ENCODE results near the gene ARHGAP45. TPM values are rescaled to one million over a fixed set of nuclear protein-coding genes. Genes with fewer than 3 reads are reported as not detected.

Gene ARHGAP45
- total RNA-seq, 2 donors from 2014 or later = 27.4 to 37.9 TPM

GRCh38 chr19:1085053-1085658, 18.2 kb downstream of the ARHGAP45 start:
- Histone ChIP-seq H3K9ac (ENCODE audit: low read depth in 2 of 2, low read length in 2 of 2) (no peak overlapping the region), H3K9me3 (no peaks in the 10 kb centered on the region), H3K4me1 (peaks cover 4% of the 10 kb centered on the region), H3K4me3 (no peak overlapping the region), H3K27ac (no peak overlapping the region), H3K36me3 (no peaks in the 10 kb centered on the region), H3K27me3 (no peaks in the 10 kb centered on the region)
- DNase-seq = no peak
- TF ChIP-seq, protein P1, sequence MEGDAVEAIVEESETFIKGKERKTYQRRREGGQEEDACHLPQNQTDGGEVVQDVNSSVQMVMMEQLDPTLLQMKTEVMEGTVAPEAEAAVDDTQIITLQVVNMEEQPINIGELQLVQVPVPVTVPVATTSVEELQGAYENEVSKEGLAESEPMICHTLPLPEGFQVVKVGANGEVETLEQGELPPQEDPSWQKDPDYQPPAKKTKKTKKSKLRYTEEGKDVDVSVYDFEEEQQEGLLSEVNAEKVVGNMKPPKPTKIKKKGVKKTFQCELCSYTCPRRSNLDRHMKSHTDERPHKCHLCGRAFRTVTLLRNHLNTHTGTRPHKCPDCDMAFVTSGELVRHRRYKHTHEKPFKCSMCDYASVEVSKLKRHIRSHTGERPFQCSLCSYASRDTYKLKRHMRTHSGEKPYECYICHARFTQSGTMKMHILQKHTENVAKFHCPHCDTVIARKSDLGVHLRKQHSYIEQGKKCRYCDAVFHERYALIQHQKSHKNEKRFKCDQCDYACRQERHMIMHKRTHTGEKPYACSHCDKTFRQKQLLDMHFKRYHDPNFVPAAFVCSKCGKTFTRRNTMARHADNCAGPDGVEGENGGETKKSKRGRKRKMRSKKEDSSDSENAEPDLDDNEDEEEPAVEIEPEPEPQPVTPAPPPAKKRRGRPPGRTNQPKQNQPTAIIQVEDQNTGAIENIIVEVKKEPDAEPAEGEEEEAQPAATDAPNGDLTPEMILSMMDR (IDR thresholded peaks at IDR 0.05) = no peak
- intact Hi-C loops (cut with DNase I) = no loop called here

DNA sequence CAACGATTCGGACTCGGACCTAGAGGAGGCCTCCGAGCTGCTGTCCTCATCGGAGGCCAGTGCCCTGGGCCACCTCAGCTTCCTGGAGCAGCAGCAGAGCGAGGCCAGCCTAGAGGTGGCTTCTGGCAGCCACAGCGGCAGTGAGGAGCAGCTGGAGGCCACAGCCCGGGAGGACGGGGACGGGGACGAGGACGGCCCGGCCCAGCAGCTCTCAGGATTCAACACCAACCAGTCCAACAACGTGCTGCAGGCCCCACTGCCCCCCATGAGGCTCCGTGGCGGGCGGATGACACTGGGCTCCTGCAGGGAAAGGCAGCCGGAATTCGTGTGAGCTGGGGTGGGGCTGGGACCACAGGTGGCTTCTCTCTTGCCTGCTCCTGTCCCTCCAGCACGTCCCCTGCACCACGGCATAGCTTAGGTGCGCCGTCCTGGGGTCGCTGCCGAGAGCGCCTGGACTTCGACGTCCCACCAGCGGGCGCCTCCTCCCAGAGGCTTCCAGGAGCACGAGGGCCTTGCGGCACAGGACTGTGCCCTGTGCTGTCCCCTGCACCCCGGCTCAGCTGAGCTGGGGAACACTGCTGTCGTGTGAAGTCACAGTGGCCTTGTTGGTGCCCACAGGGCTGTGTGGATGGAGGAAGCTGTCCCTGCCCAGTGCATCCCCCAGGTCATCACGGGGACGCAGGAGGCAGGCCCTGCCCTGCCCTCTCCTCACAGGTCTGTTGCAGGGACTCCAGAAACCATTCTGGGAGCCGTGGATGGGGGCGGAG, 18.9 kb downstream of the ARHGAP45 start:
- no peaks in the 10 kb centered on the region for H3K9me3 ChIP-seq
- peaks cover 4% of the 10 kb centered on the region for H3K4me1 ChIP-seq
- no peaks in the 10 kb centered on the region for H3K36me3 ChIP-seq
- TF ChIP-seq, protein P1 (IDR thresholded peaks at IDR 0.05) = no peak
- DNase-seq = no peak
- no peak overlapping the region for H3K9ac ChIP-seq (ENCODE audit: low read depth in 2 of 2, low read length in 2 of 2)
- H3K27ac ChIP-seq = no peak overlapping the region
- intact Hi-C loops (cut with DNase I) = no loop called here
- no peaks in the 10 kb centered on the region for H3K27me3 ChIP-seq
- H3K4me3 ChIP-seq = no peak overlapping the region

- intact Hi-C loops (cut with DNase I) = no loop called here
- TF ChIP-seq, protein P1 (IDR thresholded peaks at IDR 0.05) = no peak
- Histone ChIP-seq H3K36me3 (peaks cover 4% of the 10 kb centered on the region), H3K27ac (no peak overlapping the region), H3K9ac (ENCODE audit: low read depth in 2 of 2, low read length in 2 of 2) (no peak overlapping the region), H3K27me3 (no peaks in the 10 kb centered on the region), H3K4me3 (no peak overlapping the region), H3K4me1 (peaks cover 1% of the 10 kb centered on the region), H3K9me3 (no peaks in the 10 kb centered on the region)
- no peak for DNase-seq
Observed at GRCh38 chr19:1086613-1087012, 19.6 kb downstream of the ARHGAP45 start.

DNA sequence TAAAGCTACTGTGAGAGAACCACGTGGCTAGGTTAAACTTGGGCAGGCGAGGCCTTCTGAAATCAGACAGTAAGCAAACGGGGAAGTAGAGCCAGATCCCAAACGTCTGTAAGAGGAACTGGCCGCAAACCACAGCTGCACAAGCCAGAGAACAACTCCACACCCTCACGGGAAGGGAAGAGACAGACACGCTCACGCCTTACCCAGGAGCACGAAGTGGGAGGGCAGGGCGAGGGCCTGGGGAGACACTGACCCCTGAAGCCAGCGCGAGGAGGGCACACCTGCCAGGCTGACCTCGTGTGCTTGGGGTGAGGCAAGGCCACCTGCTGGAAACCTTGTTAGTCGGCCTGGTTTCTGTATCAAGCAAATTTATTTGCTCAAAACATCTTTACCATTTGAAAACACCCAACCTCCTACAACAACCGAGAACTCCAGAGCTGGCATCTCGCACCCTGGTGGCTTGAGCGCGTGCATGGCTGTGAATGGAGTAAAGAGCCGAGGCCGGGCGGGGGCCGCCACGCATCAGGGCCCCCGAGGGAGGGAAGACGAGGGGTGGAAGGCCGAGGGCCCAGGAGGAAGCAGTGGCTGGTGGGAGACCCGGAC, 20.9 kb downstream of the ARHGAP45 start:
- Histone ChIP-seq H3K9ac (ENCODE audit: low read depth in 2 of 2, low read length in 2 of 2) (peak overlapping the region; percentile 5 to 24), H3K4me3 (no peak overlapping the region), H3K36me3 (peaks cover 5% of the 10 kb centered on the region), H3K9me3 (no peaks in the 10 kb centered on the region), H3K4me1 (no peaks in the 10 kb centered on the region), H3K27me3 (no peaks in the 10 kb centered on the region), H3K27ac (peak overlapping the region; percentile 41)
- intact Hi-C loops (cut with DNase I) = no loop called here
- TF ChIP-seq, protein P1 (IDR thresholded peaks at IDR 0.05) = no peak
- DNase-seq = no peak

GRCh38 chr19:1088416-1089010, 21.5 kb downstream of the ARHGAP45 start:
- TF ChIP-seq, protein P1 (IDR thresholded peaks at IDR 0.05) = no peak
- H3K9me3 ChIP-seq = no peaks in the 10 kb centered on the region
- H3K27ac ChIP-seq = peak overlapping the region; percentile 41
- intact Hi-C loops (cut with DNase I) = no loop called here
- peaks cover 5% of the 10 kb centered on the region for H3K36me3 ChIP-seq
- H3K9ac ChIP-seq (ENCODE audit: low read depth in 2 of 2, low read length in 2 of 2) = peak overlapping the region; percentile 5 to 24
- H3K4me3 ChIP-seq = no peak overlapping the region
- no peak for DNase-seq
- H3K4me1 ChIP-seq = no peaks in the 10 kb centered on the region
- no peaks in the 10 kb centered on the region for H3K27me3 ChIP-seq
